ENCODE results near the gene SNX6. TPM values are rescaled to one million over a fixed set of nuclear protein-coding genes. Genes with fewer than 3 reads are reported as not detected.
A peak's percentile ranks its signal among the peaks of the same experiment; 100 is the strongest.
"Not testable (repeated sequence)": the region's sequence is repeated elsewhere in the genome, so short reads cannot be mapped to it uniquely, and the experiment has no call there.

SNX6 gene
- total RNA-seq, 3 donors from 2014 or later (not counting 1 experiment from before 2014, with no cell fraction given): 62.6 to 77.7 (median 67.1) TPM

DNA sequence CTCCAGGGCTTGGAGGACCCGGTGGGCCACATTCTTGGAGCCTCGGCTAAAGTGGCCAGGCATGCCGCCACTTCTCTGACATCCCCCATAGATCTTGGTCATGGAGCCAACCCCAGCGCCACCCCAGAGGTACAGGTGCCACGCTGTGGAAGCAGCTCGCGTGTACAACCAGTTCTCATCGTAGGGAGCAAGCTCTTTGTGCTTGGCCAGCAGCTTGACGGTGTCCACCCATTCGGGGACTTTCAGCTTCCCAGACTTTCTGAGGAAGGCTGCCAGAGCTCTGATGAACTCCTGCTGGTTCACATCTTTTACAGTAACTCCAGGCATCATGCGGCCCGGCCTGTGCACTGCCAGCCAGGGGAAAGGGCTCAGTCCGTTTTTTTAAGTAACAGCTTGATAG lies 61.1 kb downstream of the SNX6 start:
- DNase-seq: no peak
- TF ChIP-seq, protein P1, sequence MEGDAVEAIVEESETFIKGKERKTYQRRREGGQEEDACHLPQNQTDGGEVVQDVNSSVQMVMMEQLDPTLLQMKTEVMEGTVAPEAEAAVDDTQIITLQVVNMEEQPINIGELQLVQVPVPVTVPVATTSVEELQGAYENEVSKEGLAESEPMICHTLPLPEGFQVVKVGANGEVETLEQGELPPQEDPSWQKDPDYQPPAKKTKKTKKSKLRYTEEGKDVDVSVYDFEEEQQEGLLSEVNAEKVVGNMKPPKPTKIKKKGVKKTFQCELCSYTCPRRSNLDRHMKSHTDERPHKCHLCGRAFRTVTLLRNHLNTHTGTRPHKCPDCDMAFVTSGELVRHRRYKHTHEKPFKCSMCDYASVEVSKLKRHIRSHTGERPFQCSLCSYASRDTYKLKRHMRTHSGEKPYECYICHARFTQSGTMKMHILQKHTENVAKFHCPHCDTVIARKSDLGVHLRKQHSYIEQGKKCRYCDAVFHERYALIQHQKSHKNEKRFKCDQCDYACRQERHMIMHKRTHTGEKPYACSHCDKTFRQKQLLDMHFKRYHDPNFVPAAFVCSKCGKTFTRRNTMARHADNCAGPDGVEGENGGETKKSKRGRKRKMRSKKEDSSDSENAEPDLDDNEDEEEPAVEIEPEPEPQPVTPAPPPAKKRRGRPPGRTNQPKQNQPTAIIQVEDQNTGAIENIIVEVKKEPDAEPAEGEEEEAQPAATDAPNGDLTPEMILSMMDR (IDR thresholded peaks at IDR 0.05): no peak
- WGBS (ENCODE audit: insufficient coverage): 98% methylated on average over 13 of the region's 13 CpGs
- H3K27me3 ChIP-seq (ENCODE audit: control insufficient read depth, insufficient read depth, low read length): no peaks in the 10 kb centered on the region
- H3K9me3 ChIP-seq (ENCODE audit: control insufficient read depth, insufficient read depth, low read length): no peaks in the 10 kb centered on the region
- no peak overlapping the region for H3K27ac Mint-ChIP-seq
- H3K4me3 ChIP-seq (ENCODE audit: low read length): no peak overlapping the region
- H3K4me1 Mint-ChIP-seq: no peaks in the 10 kb centered on the region
- intact Hi-C loops (cut with micrococcal nuclease): no loop called here
- ATAC-seq: no peak
- H3K27me3 Mint-ChIP-seq (ENCODE audit: low read depth in 2 of 2): no peaks in the 10 kb centered on the region
- H3K4me3 Mint-ChIP-seq: no peak overlapping the region
- peaks cover 65% of the 10 kb centered on the region for H3K36me3 ChIP-seq (ENCODE audit: control insufficient read depth, insufficient read depth, low read length)
- H3K9me3 Mint-ChIP-seq: no peaks in the 10 kb centered on the region
- H3K4me1 ChIP-seq (ENCODE audit: control insufficient read depth, insufficient read depth, low read length): no peaks in the 10 kb centered on the region
- no peaks in the 10 kb centered on the region for H3K36me3 Mint-ChIP-seq
- H3K27ac ChIP-seq (ENCODE audit: low read length): no peak overlapping the region

DNA sequence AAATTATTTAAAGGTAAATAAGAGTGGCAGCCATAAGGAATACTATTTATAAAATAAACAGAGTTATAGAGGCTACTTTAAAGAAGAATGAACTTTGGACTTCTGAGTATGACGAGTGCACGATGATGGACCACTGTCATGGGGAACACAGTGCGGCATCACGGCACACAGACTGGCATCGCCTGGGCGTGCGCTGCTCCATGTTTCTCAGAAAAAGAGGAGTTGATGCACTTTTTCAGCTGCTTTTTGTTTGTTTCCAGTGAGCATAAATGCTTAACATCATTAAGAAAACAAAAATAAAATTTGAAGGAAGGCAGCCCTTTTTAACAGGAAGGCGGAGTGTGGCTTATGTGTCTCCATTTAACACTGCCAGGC lies 67.2 kb downstream of the SNX6 start:
- Histone ChIP-seq H3K4me3 (ENCODE audit: low read length) (no peak overlapping the region), H3K9me3 (ENCODE audit: control insufficient read depth, insufficient read depth, low read length) (no peaks in the 10 kb centered on the region), H3K27me3 (ENCODE audit: control insufficient read depth, insufficient read depth, low read length) (no peaks in the 10 kb centered on the region), H3K4me1 (ENCODE audit: control insufficient read depth, insufficient read depth, low read length) (no peaks in the 10 kb centered on the region), H3K36me3 (ENCODE audit: control insufficient read depth, insufficient read depth, low read length) (peaks cover 34% of the 10 kb centered on the region), H3K27ac (ENCODE audit: low read length) (no peak overlapping the region)
- ATAC-seq (no peak), DNase-seq (no peak)
- Mint-ChIP-seq H3K27me3 (ENCODE audit: low read depth in 2 of 2) (no peaks in the 10 kb centered on the region), H3K4me1 (no peaks in the 10 kb centered on the region), H3K4me3 (no peak overlapping the region), H3K36me3 (no peaks in the 10 kb centered on the region), H3K9me3 (no peaks in the 10 kb centered on the region), H3K27ac (no peak overlapping the region)
- 92% methylated on average over 8 of the region's 8 CpGs for WGBS (ENCODE audit: insufficient coverage)
- TF ChIP-seq, protein P1 (IDR thresholded peaks at IDR 0.05): no peak
- intact Hi-C loops (cut with micrococcal nuclease): no loop called here

DNA sequence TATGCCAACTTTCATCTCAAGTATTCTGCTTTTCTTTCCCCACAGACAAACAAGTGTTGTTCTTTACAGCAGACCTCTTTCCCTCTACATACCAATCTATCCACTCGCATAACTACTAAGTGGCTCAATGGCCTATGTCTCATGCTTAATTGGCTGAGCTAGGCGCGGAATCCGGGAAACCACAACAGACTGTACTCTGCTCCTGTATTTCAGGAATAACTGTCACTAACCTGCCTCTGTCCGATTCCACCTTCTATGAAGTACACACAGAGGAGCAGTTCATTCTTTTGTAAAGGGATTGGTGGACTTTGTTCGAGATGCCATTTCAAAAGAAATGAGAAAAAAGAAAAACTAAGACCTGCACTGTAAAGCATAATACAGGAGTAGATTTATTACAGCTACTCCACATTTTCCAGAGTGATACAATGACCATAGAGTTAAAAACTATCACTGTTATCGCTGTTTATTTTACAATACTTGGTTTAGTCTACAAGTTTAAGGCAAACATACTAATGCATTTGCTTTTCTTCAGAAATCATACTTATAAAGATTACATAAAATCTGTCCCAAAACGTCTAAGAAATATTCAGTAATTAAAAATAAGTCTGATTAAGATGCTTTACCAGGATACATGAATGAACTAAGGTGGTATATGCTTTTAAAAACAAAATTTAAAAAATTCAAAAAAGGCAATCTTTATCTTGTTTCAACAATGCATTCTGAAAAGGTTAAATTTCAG lies 67.7 kb downstream of the SNX6 start:
- H3K4me3 Mint-ChIP-seq; H3K27ac Mint-ChIP-seq; H3K9me3 ChIP-seq (ENCODE audit: control insufficient read depth, insufficient read depth, low read length); H3K4me3 ChIP-seq (ENCODE audit: low read length); intact Hi-C loops (cut with micrococcal nuclease); H3K27ac ChIP-seq (ENCODE audit: low read length); H3K4me1 ChIP-seq (ENCODE audit: control insufficient read depth, insufficient read depth, low read length); H3K27me3 ChIP-seq (ENCODE audit: control insufficient read depth, insufficient read depth, low read length); H3K9me3 Mint-ChIP-seq; H3K36me3 Mint-ChIP-seq; DNase-seq; H3K27me3 Mint-ChIP-seq (ENCODE audit: low read depth in 2 of 2); H3K4me1 Mint-ChIP-seq; ATAC-seq: not testable (repeated sequence)
- H3K36me3 ChIP-seq (ENCODE audit: control insufficient read depth, insufficient read depth, low read length): peaks cover 29% of the 10 kb centered on the region
- 100% methylated on average over 1 of the region's 8 CpGs for WGBS (ENCODE audit: insufficient coverage)

DNA sequence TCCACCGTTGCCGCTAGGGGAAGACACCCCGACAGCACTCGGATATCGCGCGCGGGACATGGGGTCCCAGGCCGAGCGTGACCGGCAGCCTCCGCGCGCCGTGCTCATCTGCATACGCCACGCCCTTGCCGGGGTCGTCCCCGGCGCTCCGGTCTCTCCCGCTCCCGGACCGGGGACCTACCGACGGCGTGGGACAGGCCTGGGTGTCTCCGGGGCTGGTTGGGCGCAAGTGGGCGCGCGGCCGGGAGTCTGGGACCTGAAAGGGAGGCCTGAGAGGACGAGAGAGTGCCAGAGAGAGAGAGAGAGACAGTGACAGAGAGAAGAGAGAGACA lies 73.5 kb downstream of the SNX6 start:
- H3K27ac ChIP-seq (ENCODE audit: low read length); H3K9me3 ChIP-seq (ENCODE audit: control insufficient read depth, insufficient read depth, low read length); intact Hi-C loops (cut with micrococcal nuclease); H3K4me1 ChIP-seq (ENCODE audit: control insufficient read depth, insufficient read depth, low read length); H3K9me3 Mint-ChIP-seq; H3K36me3 ChIP-seq (ENCODE audit: control insufficient read depth, insufficient read depth, low read length); H3K4me3 ChIP-seq (ENCODE audit: low read length); DNase-seq; H3K27me3 ChIP-seq (ENCODE audit: control insufficient read depth, insufficient read depth, low read length); H3K27ac Mint-ChIP-seq; H3K36me3 Mint-ChIP-seq; H3K4me3 Mint-ChIP-seq; H3K27me3 Mint-ChIP-seq (ENCODE audit: low read depth in 2 of 2): not testable (repeated sequence)
- ATAC-seq: peak; percentile 65 to 84 (median 75)
- H3K4me1 Mint-ChIP-seq: peaks cover 7 to 13% of the 10 kb centered on the region in 2 donors
- no CpG with 5 or more reads among the region's 35 CpGs for WGBS (ENCODE audit: insufficient coverage)

DNA sequence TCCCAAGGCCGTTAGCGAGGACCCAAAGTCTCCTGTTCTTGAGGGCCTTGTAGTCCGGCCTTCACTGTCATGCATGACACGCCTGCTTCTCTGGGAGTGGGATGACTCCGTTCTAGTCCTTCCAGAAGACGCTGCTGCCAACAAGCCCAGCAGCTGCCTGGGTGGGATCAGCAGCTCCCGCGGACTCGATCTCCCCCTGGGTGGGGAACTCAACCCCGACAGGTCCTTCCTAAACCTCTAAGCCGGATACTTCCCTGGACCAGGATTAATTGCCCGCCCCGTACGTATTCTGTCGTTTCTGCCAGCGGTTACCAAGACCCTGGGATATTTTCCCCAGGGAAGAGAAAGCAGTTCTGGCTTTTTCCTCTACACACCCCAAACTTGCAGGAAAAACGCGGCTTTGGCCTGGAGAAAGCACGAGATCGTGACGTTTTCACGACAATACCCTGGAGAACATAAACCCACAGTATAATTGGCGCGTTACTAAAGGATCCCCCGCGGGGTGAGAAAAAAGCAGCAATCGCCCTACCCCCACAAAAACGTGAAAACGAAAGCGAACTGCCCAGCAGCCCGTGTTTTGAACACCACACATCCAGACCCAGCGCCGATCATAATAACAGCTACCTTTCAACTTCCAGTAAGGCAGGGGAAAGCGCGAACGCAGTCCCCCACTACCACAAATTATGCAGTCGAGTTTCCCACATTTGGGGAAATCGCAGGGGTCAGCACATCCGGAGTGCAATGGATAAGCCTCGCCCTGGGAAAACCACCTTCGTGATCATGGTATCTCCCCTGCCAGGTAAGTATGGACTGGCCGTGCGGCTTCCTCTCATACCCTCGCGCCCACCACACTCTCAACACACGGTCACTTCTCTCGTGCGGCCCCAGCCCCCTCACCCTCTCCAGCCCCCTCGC lies 74.1 kb downstream of the SNX6 start:
- H3K4me3 ChIP-seq (ENCODE audit: low read length); H3K36me3 Mint-ChIP-seq: not testable (repeated sequence)
- WGBS (ENCODE audit: insufficient coverage): no CpG with 5 or more reads among the region's 49 CpGs

More for the DNA sequence above, 74.1 kb downstream of the SNX6 start:
- H3K4me1 ChIP-seq (ENCODE audit: control insufficient read depth, insufficient read depth, low read length); H3K27me3 Mint-ChIP-seq (ENCODE audit: low read depth in 2 of 2); H3K4me3 Mint-ChIP-seq; H3K9me3 Mint-ChIP-seq; H3K27ac Mint-ChIP-seq; intact Hi-C loops (cut with micrococcal nuclease); H3K27me3 ChIP-seq (ENCODE audit: control insufficient read depth, insufficient read depth, low read length); H3K27ac ChIP-seq (ENCODE audit: low read length); DNase-seq; H3K9me3 ChIP-seq (ENCODE audit: control insufficient read depth, insufficient read depth, low read length); H3K36me3 ChIP-seq (ENCODE audit: control insufficient read depth, insufficient read depth, low read length): not testable (repeated sequence)
- peak; percentile 75 to 87 (median 75) for ATAC-seq
- peaks cover 7 to 15% of the 10 kb centered on the region in 2 donors for H3K4me1 Mint-ChIP-seq

Measured in natural killer cell (primary cell).